SIG-M5 treated with dmso at 0.1 percent for 504 hours (cell line): ENCODE results near the gene ANKRD53.
A peak's percentile ranks its signal among the peaks of the same experiment; 100 is the strongest.

Source experiments
- DNase-seq: peaks from one replicate; lab custom pipeline; 2025; ENCODE audit not compliant: unreplicated experiment; lab: John Stamatoyannopoulos, UW

ANKRD53 gene

GRCh38 chr2:70964596-70965386 is 13.6 kb upstream of the ANKRD53 start:
- DNase-seq, result peak; percentile 46

- no peak for DNase-seq
Observed at GRCh38 chr2:70965506-70965905, 12.9 kb upstream of the ANKRD53 start.

DNA sequence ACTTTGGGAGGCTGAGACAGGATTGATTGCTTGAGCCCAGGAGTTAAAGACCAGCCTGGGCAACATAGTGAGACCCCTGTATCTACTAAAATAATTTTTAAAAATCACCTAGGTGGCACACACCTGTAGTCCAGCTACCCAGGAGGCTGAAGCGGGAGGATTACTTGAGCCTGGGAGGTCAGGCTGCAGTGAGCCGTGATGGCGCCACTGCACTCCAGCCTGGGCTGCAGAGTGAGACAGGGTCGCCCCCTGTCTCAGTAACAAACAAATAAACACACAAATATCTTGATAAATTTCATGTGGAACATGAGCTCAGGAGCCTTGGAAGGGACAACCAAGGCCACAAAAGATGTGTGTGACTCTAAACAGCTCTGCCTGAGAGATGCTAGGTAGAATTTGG is 11.7 kb upstream of the ANKRD53 start:
- no peak for DNase-seq

GRCh38 chr2:70967189-70967588 is 11.2 kb upstream of the ANKRD53 start:
- no peak for DNase-seq

- DNase-seq, result no peak
Observed at GRCh38 chr2:70974592-70974991, 3.8 kb upstream of the ANKRD53 start.

GRCh38 chr2:70975237-70975636 is 3.2 kb upstream of the ANKRD53 start:
- DNase-seq, result no peak

GRCh38 chr2:70977605-70978205 is 725 bp upstream of the ANKRD53 start:
- DNase-seq, result no peak

- no peak for DNase-seq
Observed at GRCh38 chr2:70979180-70979488, 704 bp downstream of the ANKRD53 start.

DNA sequence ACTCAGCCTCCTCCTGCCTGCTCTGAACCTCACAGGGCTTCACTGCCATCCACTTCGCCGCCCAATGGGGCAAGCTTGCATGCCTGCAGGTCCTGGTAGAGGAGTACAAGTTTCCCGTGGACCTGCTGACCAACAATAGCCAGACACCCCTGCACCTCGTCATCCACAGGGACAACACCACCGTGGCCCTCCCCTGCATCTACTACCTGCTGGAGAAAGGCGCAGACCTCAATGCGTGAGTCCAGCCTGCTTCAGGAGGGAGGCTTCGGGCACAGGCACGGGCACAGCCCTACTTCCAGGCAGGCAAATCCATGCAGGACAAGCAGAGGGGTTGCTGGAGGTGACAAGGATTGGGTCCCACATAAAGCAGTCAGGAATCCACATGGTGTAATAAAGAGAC is 1.2 kb downstream of the ANKRD53 start:
- no peak for DNase-seq

GRCh38 chr2:70981421-70981820 is 3.0 kb downstream of the ANKRD53 start:
- DNase-seq, result no peak

DNA sequence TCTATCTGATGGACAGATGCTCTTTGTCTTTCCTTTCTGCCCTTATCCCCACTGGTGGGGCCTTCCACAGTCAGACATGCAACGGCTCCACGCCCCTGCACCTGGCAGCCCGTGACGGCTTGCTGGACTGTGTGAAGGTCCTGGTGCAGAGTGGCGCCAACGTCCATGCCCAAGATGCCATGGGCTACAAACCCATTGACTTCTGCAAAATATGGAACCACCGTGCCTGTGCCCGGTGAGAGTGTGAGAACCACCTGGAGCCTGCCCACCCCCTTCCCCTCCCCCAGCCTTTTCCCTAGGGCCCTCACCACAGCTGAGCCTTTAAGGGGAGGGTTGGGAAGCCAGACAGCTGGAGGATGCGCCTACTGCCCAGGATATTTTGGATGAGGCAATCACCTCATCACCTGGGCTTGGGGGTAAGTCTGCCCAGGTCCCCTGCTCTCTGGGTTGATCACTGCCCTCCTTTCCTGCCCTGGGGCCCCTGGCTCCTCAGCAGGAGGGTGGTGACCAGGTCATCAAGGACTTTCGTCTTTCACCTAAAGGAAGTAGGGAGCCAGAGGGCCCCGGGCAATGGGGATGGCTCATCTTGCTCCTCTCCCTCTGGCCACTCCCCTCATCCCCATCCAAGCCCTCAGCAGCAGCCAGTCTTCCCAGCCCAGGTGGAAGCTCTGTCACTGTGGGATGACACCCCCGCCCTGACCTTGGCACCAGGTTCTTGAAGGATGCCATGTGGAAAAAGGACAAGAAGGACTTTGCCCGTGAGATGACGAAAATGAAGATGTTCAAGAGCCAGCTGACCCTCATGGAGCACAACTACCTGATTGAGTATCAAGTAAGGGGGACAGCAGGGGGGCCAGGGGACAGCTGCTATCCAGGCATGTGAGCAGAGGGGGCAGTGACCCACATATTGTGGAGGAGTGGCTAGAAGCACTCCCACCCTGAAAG is 3.7 kb downstream of the ANKRD53 start:
- DNase-seq, result no peak

- no peak for DNase-seq
Observed at GRCh38 chr2:70982971-70983370, 4.5 kb downstream of the ANKRD53 start.

DNA sequence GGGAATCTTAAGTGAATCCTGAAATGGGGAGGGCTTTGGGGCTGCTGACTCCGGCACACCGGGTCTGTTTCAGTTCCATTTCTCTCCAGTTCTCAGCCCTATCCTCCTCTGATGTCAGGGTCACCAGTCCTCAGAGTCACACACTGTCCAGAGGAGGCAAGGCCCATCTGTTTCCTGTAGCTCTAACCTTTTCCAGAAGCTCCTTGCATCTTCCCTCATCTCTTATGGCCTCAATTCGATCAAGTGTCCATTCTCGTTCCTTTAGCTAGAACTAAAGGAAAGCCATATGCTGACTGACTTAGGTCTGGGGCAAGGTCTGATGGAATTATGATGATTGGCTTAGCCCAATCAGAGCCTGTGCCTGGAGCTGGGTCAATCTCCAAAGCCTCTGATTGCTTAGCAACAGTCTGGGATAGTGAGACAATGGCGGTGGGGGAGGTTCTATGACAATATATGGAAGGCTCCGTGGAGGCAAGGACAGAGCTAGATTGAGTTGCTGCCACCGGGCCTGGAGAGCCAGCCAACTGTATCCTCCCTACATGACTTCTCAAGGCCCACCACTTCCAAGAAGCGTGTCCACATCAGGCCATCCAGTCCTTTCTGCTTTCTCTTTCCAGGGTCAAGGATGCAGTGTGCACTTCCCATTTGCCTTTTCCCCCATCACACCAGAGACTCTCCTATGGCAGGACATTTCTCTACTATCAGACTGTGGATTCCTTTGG is 5.2 kb downstream of the ANKRD53 start:
- no peak for DNase-seq

- DNase-seq, result no peak
Observed at GRCh38 chr2:70984228-70984575, 5.8 kb downstream of the ANKRD53 start.

GRCh38 chr2:70984576-70985282 is 6.3 kb downstream of the ANKRD53 start:
- no peak for DNase-seq

DNA sequence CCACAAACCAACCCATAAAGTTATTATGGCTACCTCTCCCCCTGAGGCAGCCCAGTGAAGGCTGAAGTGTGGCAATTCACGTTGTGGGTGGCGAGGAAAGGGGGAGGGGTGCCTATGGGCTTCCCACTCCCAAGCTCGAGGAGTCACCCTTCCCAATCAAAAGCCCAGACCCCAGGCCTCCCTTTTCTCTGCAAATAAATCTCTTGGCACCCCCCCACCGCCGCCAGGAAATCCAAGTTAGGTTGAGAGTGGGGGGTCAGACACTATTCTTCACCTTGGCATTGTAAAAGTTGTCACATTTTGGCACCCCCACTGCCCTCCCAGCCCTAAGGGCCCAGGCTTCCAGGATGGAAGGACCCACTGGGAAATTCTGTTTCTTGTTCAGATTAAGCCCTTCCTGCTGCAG is 6.9 kb downstream of the ANKRD53 start:
- DNase-seq, result no peak

GRCh38 chr2:70985956-70986355 is 7.5 kb downstream of the ANKRD53 start:
- no peak for DNase-seq

DNA sequence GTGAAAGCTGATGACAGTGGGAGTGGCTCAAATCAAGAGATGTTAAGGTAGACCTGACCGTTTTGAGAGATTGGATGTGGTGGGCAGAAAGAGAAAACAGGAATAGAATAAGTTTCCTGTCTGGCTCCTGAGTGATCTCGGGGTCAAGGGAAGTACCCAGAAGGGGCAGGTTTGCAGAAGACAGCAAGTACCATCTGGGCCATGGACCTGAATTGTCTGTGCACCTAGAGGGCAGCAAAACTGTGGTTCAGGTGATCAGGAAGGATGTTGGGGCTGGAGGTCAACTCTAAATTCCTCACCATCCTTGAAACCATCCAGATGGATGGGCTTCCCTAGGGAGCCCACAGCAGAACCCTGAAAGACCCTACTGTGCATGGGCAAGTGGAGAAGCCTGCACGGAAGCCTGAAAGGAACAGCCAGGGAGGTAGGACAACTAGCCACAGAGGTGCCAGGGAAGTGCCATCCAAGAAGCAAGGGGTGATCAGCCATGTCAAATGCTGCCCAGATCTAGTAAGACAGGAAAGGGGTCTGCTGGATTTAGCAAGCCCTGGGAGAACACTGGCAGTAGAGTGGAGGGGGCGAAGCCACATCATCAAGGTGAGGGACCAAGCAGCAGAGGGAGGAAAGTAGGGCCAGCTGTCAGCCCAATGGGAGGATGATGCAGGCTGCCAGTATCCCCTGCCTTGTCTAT is 8.2 kb downstream of the ANKRD53 start:
- no peak for DNase-seq

DNA sequence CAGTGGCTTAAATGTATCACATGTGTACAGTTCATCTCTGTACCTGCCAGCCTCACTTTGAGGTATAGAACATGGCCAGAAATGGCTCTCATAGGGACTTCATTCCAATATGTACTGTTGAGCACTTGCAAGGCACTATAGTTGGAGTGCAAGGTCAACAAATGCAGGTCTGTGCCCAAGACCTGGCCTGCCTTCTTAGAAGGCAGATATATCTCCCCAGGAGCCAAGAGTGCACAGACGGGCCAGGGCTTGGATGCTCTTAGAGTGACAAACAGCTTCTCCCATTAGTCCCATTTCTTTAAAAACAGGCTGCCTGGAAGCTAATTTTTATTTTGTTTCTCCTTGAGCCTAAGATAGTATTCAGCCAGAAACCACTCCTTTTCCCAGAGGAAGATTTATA is 9.0 kb downstream of the ANKRD53 start:
- no peak for DNase-seq

DNA sequence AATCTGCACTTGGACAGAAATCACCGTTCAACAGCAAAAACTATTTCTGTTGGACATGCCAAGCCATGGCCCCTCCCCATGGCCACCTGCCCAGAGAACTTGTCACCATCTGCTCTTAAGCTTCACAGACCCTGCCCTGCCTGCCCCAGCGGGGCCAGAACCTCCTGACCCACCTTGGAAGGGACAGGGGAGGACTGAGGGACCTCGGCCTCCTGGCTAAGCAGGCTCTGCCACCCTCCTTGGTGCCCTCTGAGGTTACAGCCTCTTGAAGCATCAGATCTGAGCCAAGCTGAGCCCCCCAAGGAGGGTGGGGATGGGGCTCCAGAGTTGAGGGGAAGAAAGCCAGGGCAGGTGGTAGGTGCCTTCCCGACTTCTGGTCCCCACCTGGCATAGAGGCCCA is 9.7 kb downstream of the ANKRD53 start:
- no peak for DNase-seq
